ENCODE measurements around the gene KCNJ12. TPM values are rescaled to one million over a fixed set of nuclear protein-coding genes. Genes with fewer than 3 reads are reported as not detected.

The KCNJ12 gene
- total and polyA plus RNA-seq, 5 donors from 2014 or later = 0.15 TPM; not detected in 4

- H3K9me3 ChIP-seq (ENCODE audit: control insufficient read depth in 2 of 2, low read length in 2 of 2) = no peaks in the 10 kb centered on the region
- no peaks in the 10 kb centered on the region for H3K36me3 Mint-ChIP-seq
- H3K27me3 ChIP-seq (ENCODE audit: control insufficient read depth, insufficient read depth, low read length) = no peaks in the 10 kb centered on the region
- H3K4me3 ChIP-seq (ENCODE audit: low read depth, low read length) = no peak overlapping the region
- no peak overlapping the region for H3K27ac ChIP-seq (ENCODE audit: insufficient read depth, low read length, poor library complexity, severe bottlenecking)
- H3K4me3 Mint-ChIP-seq = no peak overlapping the region
- no peaks in the 10 kb centered on the region for H3K4me1 ChIP-seq (ENCODE audit: control insufficient read depth, insufficient read depth, low read length, poor library complexity, severe bottlenecking)
- DNase-seq = no peak
- peaks cover 0 to 2% (median 0%) of the 10 kb centered on the region in 7 donors for H3K9me3 Mint-ChIP-seq
- no peaks in the 10 kb centered on the region for H3K27me3 Mint-ChIP-seq
- no peaks in the 10 kb centered on the region for H3K36me3 ChIP-seq (ENCODE audit: control insufficient read depth, insufficient read depth, low read length)
- H3K27ac Mint-ChIP-seq = no peak overlapping the region
- peaks cover 0 to 4% (median 1%) of the 10 kb centered on the region in 4 donors for H3K4me1 Mint-ChIP-seq
- ATAC-seq (ENCODE audit: low read depth in 2 of 2) = no peak
These were observed 23.8 kb upstream of the KCNJ12 start for GRCh38 chr17:21352221-21352980.

- no peaks in the 10 kb centered on the region for H3K27me3 ChIP-seq (ENCODE audit: control insufficient read depth, insufficient read depth, low read length)
- H3K27me3 Mint-ChIP-seq = no peaks in the 10 kb centered on the region
- H3K4me1 ChIP-seq (ENCODE audit: control insufficient read depth, insufficient read depth, low read length, poor library complexity, severe bottlenecking) = no peaks in the 10 kb centered on the region
- no peak overlapping the region for H3K4me3 Mint-ChIP-seq
- no peak overlapping the region for H3K27ac Mint-ChIP-seq
- H3K27ac ChIP-seq (ENCODE audit: insufficient read depth, low read length, poor library complexity, severe bottlenecking) = no peak overlapping the region
- H3K9me3 Mint-ChIP-seq = peaks cover 0 to 2% (median 0%) of the 10 kb centered on the region in 7 donors
- DNase-seq = no peak
- no peak for ATAC-seq (ENCODE audit: low read depth in 2 of 2)
- no peaks in the 10 kb centered on the region for H3K9me3 ChIP-seq (ENCODE audit: control insufficient read depth in 2 of 2, low read length in 2 of 2)
- H3K36me3 ChIP-seq (ENCODE audit: control insufficient read depth, insufficient read depth, low read length) = no peaks in the 10 kb centered on the region
- no peak overlapping the region for H3K4me3 ChIP-seq (ENCODE audit: low read depth, low read length)
- peaks cover 0 to 2% (median under 1%) of the 10 kb centered on the region in 4 donors for H3K4me1 Mint-ChIP-seq
- H3K36me3 Mint-ChIP-seq = no peaks in the 10 kb centered on the region
These were observed 23.2 kb upstream of the KCNJ12 start for GRCh38 chr17:21352981-21353265.

- no peak overlapping the region for H3K27ac ChIP-seq (ENCODE audit: insufficient read depth, low read length, poor library complexity, severe bottlenecking)
- no peak overlapping the region for H3K4me3 ChIP-seq (ENCODE audit: low read depth, low read length)
- DNase-seq = no peak
- Mint-ChIP-seq H3K9me3 (peaks cover 0 to 2% (median 0%) of the 10 kb centered on the region in 7 donors), H3K27me3 (no peaks in the 10 kb centered on the region), H3K36me3 (no peaks in the 10 kb centered on the region), H3K4me3 (no peak overlapping the region), H3K27ac (peak overlapping the region in 1 of 3 donors; percentile 21), H3K4me1 (no peaks in the 10 kb centered on the region)
- H3K9me3 ChIP-seq (ENCODE audit: control insufficient read depth in 2 of 2, low read length in 2 of 2) = no peaks in the 10 kb centered on the region
- no peaks in the 10 kb centered on the region for H3K4me1 ChIP-seq (ENCODE audit: control insufficient read depth, insufficient read depth, low read length, poor library complexity, severe bottlenecking)
- no peak for ATAC-seq (ENCODE audit: low read depth in 2 of 2)
- H3K27me3 ChIP-seq (ENCODE audit: control insufficient read depth, insufficient read depth, low read length) = no peaks in the 10 kb centered on the region
- H3K36me3 ChIP-seq (ENCODE audit: control insufficient read depth, insufficient read depth, low read length) = no peaks in the 10 kb centered on the region
These were observed 22.7 kb upstream of the KCNJ12 start for GRCh38 chr17:21353326-21354010.

GRCh38 chr17:21354796-21355385 is 21.3 kb upstream of the KCNJ12 start:
- Mint-ChIP-seq H3K27ac (no peak overlapping the region), H3K4me3 (no peak overlapping the region), H3K9me3 (peaks cover 0 to 2% (median 0%) of the 10 kb centered on the region in 7 donors), H3K36me3 (no peaks in the 10 kb centered on the region), H3K27me3 (no peaks in the 10 kb centered on the region), H3K4me1 (no peaks in the 10 kb centered on the region)
- DNase-seq = no peak
- Histone ChIP-seq H3K27me3 (ENCODE audit: control insufficient read depth, insufficient read depth, low read length) (no peaks in the 10 kb centered on the region), H3K27ac (ENCODE audit: insufficient read depth, low read length, poor library complexity, severe bottlenecking) (no peak overlapping the region), H3K4me1 (ENCODE audit: control insufficient read depth, insufficient read depth, low read length, poor library complexity, severe bottlenecking) (no peaks in the 10 kb centered on the region), H3K4me3 (ENCODE audit: low read depth, low read length) (no peak overlapping the region), H3K9me3 (ENCODE audit: control insufficient read depth in 2 of 2, low read length in 2 of 2) (no peaks in the 10 kb centered on the region), H3K36me3 (ENCODE audit: control insufficient read depth, insufficient read depth, low read length) (no peaks in the 10 kb centered on the region)
- no peak for ATAC-seq (ENCODE audit: low read depth in 2 of 2)

GRCh38 chr17:21355586-21355985 is 20.6 kb upstream of the KCNJ12 start:
- Mint-ChIP-seq H3K36me3 (no peaks in the 10 kb centered on the region), H3K9me3 (peaks cover 0 to 2% (median 0%) of the 10 kb centered on the region in 7 donors), H3K27ac (no peak overlapping the region), H3K4me3 (no peak overlapping the region), H3K27me3 (no peaks in the 10 kb centered on the region), H3K4me1 (no peaks in the 10 kb centered on the region)
- H3K9me3 ChIP-seq (ENCODE audit: control insufficient read depth in 2 of 2, low read length in 2 of 2) = no peaks in the 10 kb centered on the region
- H3K4me1 ChIP-seq (ENCODE audit: control insufficient read depth, insufficient read depth, low read length, poor library complexity, severe bottlenecking) = no peaks in the 10 kb centered on the region
- ATAC-seq (ENCODE audit: low read depth in 2 of 2) (no peak), DNase-seq (no peak)
- H3K36me3 ChIP-seq (ENCODE audit: control insufficient read depth, insufficient read depth, low read length) = no peaks in the 10 kb centered on the region
- no peak overlapping the region for H3K4me3 ChIP-seq (ENCODE audit: low read depth, low read length)
- no peaks in the 10 kb centered on the region for H3K27me3 ChIP-seq (ENCODE audit: control insufficient read depth, insufficient read depth, low read length)
- no peak overlapping the region for H3K27ac ChIP-seq (ENCODE audit: insufficient read depth, low read length, poor library complexity, severe bottlenecking)

GRCh38 chr17:21356537-21357127 is 19.5 kb upstream of the KCNJ12 start:
- no peaks in the 10 kb centered on the region for H3K27me3 Mint-ChIP-seq
- H3K4me3 Mint-ChIP-seq = no peak overlapping the region
- Histone ChIP-seq H3K36me3 (ENCODE audit: control insufficient read depth, insufficient read depth, low read length) (no peaks in the 10 kb centered on the region), H3K4me3 (ENCODE audit: low read depth, low read length) (no peak overlapping the region), H3K27me3 (ENCODE audit: control insufficient read depth, insufficient read depth, low read length) (no peaks in the 10 kb centered on the region), H3K4me1 (ENCODE audit: control insufficient read depth, insufficient read depth, low read length, poor library complexity, severe bottlenecking) (no peaks in the 10 kb centered on the region), H3K27ac (ENCODE audit: insufficient read depth, low read length, poor library complexity, severe bottlenecking) (no peak overlapping the region), H3K9me3 (ENCODE audit: control insufficient read depth in 2 of 2, low read length in 2 of 2) (no peaks in the 10 kb centered on the region)
- no peaks in the 10 kb centered on the region for H3K4me1 Mint-ChIP-seq
- peak overlapping the region in 1 of 3 donors; percentile 6 for H3K27ac Mint-ChIP-seq
- H3K9me3 Mint-ChIP-seq = peaks cover 0 to 2% (median 0%) of the 10 kb centered on the region in 7 donors
- no peak for DNase-seq
- ATAC-seq (ENCODE audit: low read depth in 2 of 2) = no peak
- H3K36me3 Mint-ChIP-seq = no peaks in the 10 kb centered on the region

GRCh38 chr17:21357281-21357680 is 18.9 kb upstream of the KCNJ12 start:
- Histone ChIP-seq H3K9me3 (ENCODE audit: control insufficient read depth in 2 of 2, low read length in 2 of 2) (no peaks in the 10 kb centered on the region), H3K36me3 (ENCODE audit: control insufficient read depth, insufficient read depth, low read length) (no peaks in the 10 kb centered on the region), H3K4me1 (ENCODE audit: control insufficient read depth, insufficient read depth, low read length, poor library complexity, severe bottlenecking) (no peaks in the 10 kb centered on the region), H3K27ac (ENCODE audit: insufficient read depth, low read length, poor library complexity, severe bottlenecking) (no peak overlapping the region), H3K27me3 (ENCODE audit: control insufficient read depth, insufficient read depth, low read length) (no peaks in the 10 kb centered on the region), H3K4me3 (ENCODE audit: low read depth, low read length) (no peak overlapping the region)
- H3K36me3 Mint-ChIP-seq = no peaks in the 10 kb centered on the region
- no peak for DNase-seq
- H3K9me3 Mint-ChIP-seq = peaks cover 0 to 2% (median 0%) of the 10 kb centered on the region in 7 donors
- H3K27ac Mint-ChIP-seq = no peak overlapping the region
- H3K4me3 Mint-ChIP-seq = no peak overlapping the region
- no peak for ATAC-seq (ENCODE audit: low read depth in 2 of 2)
- no peaks in the 10 kb centered on the region for H3K27me3 Mint-ChIP-seq
- no peaks in the 10 kb centered on the region for H3K4me1 Mint-ChIP-seq

Measured in CD4-positive, CD25-positive, alpha-beta regulatory T cell (primary cell).